Ishikawa (cell line): ENCODE results near the gene WWOX.

Experiments used
- CEBPB ChIP-seq: IDR thresholded peaks from 2 replicates; pipeline ENCODE4 v1.6.1; 2012
- MAX ChIP-seq: IDR thresholded peaks from 2 replicates; pipeline ENCODE4 v1.6.1; 2012
- RAD21 ChIP-seq: IDR thresholded peaks from 2 replicates; pipeline ENCODE4 v1.6.1; 2012; ENCODE audit warnings: low read depth
- REST ChIP-seq: IDR thresholded peaks from 2 replicates; pipeline ENCODE4 v1.6.1; 2012; ENCODE audit warnings: low read depth, mild to moderate bottlenecking
- YY1 ChIP-seq: IDR thresholded peaks from 2 replicates; pipeline ENCODE4 v1.6.1; 2012; ENCODE audit warnings: low read depth
- ZBTB7A ChIP-seq: IDR thresholded peaks from 2 replicates; pipeline ENCODE4 v1.6.1; 2012; ENCODE audit warnings: low read depth

- TF ChIP-seq RAD21 (no peak), REST (no peak), CEBPB (no peak), YY1 (no peak), ZBTB7A (no peak), MAX (no peak)
These were observed 277.9 kb downstream of the WWOX start for GRCh38 chr16:78377312-78377711.
